ENCODE results near the gene RSRC1.

- no peak for TF ChIP-seq CTCF (IDR thresholded peaks at IDR 0.05)
- TF ChIP-seq EZH2 (IDR thresholded peaks at IDR 0.05; ENCODE audit: borderline replicate concordance, insufficient read depth, low read depth, low read length, poor library complexity, severe bottlenecking): no peak
Observed at GRCh38 chr3:158382479-158382878, 272.6 kb downstream of the RSRC1 start.
